Erythroblast (primary cell): Measurements from ENCODE around the gene MYL6.

Experiments used
- GATA1 ChIP-seq: IDR thresholded peaks from 2 replicates; pipeline ENCODE4 v1.6.1; 2011; ENCODE audit warnings: low read depth, mild to moderate bottlenecking, control low read depth, low read length, moderate library complexity
- POLR2A ChIP-seq: IDR thresholded peaks from 2 replicates; pipeline ENCODE4 v1.6.1; 2011; ENCODE audit warnings: mild to moderate bottlenecking, low read length

DNA sequence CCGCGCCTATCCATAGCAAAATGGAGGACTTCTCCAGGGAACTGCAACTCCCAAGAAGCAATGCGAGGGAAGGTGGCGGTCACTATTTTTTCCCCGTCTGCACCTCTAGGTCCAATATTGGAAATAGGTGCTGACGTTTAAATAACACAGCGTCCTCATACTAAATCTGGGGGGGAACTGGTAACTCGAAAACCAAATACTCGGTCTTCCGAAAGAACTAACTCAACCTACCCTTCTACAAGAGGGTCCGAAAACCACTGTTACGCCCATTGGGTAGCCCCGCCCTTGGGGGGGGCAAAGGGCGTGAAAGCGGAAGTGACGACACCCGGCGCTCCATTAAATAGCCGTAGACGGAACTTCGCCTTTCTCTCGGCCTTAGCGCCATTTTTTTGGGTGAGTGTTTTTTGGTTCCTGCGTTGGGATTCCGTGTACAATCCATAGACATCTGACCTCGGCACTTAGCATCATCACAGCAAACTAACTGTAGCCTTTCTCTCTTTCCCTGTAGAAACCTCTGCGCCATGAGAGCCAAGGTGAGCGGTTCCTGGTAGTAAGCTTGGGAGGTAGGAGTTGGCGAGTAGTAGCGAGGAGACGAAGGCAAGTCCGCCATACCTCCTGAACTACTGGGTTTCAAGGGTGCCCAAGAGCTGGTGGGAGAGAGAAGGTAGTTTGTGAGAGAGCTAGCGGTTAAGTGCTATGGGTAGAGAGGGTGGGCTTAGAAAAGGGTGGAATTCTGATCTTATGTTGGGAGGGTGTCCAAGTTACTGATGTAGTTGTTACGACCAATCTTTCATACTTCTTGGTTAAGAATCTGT is 41.7 kb upstream of the MYL6 start, which contains the start of gene RPL41:
- TF ChIP-seq POLR2A (peak; percentile 100), GATA1 (no peak)
